ENCODE data around the gene NSUN7.
"Not testable (repeated sequence)": the region's sequence is repeated elsewhere in the genome, so short reads cannot be mapped to it uniquely, and the experiment has no call there.

The NSUN7 gene

DNA sequence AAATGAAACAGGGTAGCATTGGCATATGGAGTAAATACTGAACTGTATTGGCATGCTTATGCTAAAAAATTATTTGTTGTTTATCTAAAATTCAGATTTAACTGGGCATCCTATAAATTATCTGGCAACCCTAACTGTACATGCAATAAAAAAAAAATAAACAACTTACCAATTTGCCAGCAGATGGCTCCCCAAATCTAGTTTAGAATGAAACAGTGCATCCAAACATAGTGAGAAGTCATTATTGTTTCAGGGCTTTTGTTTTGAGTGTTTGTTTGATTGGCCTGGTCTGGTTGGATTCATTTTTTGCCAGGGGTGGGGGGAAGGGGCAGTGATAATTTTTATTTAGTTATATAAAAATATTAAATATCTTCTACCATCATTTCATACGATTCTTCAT, 12.8 kb upstream of the NSUN7 start:
- no peak for DNase-seq

DNA sequence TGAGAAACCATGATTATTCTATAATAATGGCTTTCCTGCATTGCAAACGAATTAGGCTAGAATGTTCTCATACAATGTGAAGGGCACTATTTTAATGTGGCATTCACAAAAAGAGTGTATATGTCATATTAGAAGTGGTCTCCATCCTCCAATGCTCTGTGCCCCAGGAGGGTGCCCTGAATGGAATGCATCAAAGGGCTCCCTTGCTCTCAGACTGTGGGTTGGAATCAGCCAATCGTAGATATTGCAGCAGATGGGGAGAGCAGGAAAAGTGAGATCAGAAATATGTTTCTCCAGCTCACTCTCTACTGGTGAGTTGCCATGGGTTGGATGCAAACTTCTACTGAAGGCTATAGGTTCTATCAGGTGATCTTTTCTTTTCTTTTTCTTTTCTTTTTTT, 11.9 kb upstream of the NSUN7 start:
- no peak for DNase-seq

DNA sequence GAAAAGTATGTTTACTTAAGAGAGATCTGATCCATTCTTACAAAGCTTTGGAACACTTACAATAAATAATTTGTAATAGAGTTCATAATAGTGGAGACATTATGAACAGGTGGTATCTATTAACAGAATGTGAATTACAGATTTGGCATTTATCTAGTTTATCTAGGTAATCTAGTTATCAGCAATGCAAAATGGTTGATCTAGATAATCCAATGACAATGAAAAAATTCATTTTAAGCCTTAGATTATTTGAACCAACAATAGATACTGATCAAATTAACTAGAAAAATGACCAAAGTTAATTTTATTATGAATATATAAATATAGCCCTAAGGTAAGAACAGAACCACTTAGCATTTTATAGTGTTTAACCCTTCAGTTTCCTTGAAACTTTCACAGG, 10.4 kb upstream of the NSUN7 start:
- DNase-seq = no peak

DNA sequence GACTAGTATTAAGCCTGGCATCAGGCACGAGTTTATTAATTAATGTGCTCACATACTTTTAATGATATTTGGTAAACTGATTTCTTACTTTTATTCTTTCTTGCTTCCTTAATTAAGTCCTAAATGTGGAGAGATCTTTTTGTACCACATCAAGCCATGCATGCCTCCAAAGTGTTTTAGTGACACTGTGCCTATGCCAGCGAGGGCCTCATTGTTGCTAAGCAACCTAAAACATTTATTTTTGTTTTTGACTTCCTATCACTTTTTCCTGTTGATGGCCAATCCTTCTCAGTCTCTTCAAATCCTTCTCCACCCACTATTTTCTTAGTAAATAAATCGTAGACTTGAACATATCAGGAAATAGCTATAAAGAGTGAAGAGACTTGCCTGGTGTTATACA, 5.5 kb upstream of the NSUN7 start:
- DNase-seq = no peak

DNA sequence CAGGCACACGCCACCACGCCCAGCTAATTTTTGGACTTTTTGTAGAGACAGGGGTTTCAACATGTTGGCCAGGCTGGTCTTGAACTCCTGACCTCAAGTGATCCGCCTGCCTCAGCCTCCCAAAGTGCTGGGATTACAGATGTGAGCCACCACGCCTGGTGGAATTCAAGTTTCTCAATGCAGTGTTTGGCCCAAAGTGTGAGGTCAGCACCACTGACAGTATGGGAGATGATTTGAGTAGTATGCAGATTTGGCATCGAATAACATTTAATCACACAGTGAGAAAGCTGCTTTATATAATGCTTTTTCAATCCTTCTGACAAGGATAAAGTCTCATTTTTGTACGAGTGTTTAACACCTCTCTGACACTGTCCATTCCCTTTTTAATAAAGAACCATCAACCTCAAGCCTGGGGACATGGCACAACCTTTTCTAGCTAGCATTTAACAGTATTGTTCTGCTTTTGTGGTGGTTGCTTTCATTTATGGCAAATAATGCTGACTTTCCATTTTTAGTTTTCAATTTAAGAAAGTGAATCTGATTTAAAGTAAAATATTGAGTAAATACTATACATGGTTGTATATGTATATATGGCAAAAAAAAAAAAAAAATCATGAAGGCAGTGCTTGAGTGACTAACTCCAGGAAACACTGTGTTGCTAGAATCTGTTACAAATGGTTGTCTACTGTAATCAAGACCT, 4.3 kb upstream of the NSUN7 start:
- DNase-seq = no peak

DNA sequence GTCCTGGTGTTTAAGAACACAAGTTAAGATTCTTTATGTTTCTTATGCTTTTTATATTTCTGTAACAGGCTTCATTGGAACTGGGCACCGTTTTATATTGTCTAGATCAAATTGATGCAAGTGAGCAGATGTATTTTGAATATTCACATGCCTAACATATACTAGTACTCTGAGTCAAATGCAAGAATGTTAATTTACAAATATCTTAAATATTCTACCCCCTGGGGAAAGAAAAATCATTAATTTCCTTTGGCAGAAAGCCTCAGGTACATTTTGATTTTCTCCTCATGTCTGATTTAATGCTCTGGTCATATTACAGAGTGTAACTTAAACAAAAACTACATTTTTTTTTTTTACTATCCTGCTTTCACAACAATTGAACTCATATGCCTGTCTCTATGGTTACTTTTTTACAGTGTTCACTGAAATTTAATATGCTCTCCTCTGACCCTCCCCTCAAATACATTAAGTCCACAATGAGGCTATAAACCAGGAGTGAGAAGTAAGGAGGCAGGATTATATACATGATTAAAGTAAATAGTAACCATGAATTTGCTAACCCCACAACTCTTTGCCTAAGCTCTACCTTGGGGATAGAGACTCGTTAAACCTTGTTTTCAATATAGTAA, 2.4 kb upstream of the NSUN7 start:
- DNase-seq = no peak

DNA sequence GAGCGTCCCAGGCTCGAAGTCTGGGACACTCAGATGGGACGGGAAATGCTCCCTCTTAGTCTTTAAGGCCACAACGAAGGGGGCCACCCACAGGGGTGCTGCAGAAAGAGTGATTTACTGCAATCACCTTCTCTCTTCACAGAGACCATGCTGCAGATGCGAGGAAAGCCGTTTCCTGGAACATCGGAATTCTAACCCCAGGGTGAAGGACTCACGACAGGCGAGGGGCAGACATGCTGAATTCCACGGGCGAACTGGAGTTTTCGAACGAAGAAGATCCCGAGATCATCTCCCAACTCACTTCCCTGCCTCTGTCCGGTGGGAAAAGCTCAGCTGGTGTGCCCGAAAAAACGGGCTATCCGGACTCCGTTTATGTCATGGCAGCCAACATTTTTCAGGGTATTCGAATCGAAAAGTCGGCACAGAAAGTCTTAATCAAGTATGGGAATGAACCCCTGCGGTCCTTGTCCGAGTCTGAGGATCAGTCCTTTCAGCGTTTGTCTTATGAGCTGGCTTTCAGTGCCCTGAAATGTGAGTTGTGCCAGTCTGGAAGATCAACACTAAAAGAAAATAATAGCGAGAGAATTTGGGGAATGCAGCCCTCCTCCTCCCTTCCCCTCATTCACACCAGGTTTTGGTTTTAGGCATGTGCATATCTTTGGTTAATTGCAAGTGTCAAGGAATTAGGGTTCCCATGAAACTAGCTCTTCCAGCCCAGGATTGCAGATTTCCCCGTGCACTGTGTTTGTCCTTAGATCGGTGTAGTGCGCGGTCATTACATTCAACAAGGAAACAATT, 905 bp downstream of the NSUN7 start:
- no peak for DNase-seq

DNA sequence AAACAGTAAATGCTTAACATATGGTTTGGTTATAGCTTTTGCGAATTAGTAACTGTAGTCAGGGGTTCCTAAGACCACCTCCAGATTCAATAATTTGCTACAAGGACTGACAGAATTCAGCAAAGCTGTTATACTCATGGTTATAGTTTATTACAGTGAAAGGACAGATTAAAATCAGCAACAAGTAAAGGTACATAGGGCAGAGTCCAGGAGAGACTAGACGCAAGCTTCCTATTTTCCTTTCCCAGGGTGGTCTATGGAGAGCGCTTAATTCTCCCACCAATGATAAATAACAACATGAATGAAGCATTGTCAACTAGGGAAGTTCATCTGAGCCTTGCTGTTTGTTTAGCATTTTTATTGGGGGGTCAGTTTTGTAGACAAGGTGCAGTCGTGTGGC, 5.9 kb downstream of the NSUN7 start:
- no peak for DNase-seq

DNA sequence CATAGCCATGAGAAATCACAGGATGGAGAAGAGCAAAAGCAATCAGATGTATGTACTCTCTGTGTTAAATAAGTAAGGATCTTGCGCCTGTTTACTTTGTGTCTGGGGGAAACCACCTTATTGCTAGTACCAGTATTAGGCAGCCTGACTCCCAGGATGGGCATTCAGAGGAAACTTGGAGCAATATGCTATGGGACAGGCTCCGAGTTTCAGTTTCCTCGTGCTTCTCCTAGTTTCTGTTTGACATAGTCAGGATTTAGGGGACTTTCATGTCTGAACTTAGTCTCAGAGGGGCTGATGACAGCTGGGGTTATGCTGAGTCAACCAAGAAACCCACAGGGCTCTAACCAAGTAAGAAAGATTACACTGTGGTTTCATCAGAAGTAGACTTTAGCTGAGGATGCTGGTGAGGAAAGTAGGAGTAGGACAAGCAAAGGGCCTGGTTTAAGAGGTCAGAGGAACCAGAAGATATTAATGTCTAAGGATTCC, 13.5 kb downstream of the NSUN7 start:
- no peak for DNase-seq

DNA sequence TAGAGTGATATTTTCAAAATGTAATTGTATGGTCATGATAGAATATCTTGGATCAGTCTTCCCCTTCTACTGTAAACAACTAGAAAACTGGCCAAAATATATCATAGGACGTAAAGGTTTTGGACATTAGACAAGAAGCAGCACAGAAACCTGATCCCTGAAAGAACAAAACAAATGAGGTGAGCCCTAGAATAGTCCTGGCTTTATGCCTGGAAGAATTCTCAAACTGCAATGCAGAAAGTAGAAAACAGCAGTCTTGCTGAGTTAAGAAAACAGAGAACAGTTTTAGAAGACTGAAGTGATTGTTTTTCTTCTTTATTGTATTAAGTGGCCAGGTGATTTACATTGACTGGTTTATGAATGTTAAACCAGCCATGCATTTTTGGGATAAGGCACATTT, 19.5 kb downstream of the NSUN7 start:
- no peak for DNase-seq

DNA sequence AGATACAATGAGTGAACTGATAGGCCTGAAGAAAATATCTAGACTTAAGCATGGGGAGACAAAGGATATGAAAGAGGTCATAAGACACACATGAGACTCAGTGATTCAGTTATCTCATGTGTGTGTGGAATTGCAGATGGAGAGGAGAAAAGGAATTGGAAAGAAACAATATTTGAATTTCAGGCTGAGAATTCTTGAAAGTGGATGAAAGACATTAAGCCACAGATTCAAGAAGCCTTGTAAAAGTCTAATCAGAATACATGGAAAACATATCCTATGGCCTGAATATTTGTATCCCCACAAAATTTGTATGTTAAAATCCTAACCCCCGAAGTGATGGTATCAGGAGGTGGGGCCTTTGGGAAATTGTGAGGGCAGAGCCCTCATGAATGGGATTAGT, 28.3 kb downstream of the NSUN7 start:
- no peak for DNase-seq

DNA sequence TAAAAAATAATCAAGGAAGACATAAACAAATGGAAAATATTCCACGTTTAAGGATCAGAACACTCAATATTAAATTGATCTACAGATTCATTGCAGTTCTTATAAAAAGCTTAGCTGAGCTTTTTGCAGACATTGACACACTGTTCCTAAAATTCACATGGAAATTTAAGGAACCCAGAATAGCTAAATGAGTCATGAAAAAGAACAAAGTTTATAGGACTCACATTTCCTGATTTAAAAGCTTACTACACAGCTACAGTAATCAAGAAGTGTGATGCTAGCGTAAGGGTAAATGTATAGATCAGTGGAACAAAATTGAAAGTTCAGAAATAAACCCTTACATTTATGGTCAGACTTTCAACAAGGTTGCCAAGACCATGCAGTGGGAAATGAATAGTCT, 33.1 kb downstream of the NSUN7 start:
- no peak for DNase-seq

DNA sequence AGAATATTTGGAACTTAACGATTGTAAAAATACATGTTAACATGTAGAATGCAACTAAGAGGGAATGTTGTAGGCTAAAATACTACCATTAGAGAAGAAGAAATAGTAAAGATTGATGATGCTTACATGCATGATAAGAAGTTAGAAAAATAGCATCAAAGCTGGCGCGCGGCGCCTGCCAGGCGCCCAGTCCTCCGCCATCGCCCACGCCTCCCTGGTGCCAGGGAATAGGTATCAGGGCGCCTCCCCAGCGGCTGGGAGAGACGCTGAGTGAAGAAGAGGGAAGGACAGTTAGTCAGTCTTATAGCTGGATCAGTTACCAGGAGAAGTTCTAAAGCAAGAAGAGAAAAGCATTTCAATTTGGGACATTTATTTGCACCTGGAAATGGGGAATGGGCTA, 36.0 kb downstream of the NSUN7 start:
- DNase-seq = no peak

DNA sequence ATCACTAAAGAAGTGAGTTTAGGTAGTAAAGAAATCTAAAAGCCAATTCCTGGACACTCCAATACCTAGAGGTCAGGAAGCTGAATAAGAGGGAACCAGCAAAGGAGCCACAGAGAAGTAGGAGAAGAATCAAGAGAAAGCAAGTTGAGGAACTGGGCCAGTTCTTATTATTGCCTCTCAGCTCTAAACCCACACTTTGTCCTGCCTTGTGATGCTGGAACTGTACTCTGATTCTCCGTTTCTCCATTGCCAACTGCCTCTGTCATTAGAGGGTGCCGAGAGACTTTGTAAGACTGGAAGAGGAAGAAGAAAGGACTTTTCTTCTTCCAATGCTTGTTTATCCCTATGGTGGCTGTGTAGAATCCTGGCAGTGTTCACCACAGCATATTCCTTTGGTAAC, 38.6 kb downstream of the NSUN7 start:
- no peak for DNase-seq

DNA sequence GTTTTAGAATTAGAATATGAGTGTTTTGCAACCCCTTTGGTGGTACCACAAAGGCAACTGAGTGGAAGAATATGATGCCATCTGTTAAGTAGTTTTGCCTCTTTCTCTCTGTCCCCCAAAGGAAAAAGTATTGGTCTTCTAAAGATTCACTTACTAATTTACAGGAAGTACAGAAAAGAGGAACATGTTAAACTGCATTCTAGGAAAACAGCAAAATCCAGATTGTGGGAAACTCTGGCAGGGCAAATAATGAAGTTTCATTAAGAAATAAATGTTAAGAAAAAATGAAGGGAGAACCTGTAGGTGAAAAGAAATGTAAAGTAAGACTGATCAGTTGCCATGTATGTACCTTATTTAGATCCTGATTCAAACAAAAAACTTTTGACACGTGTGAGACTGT, 39.3 kb downstream of the NSUN7 start:
- DNase-seq = no peak

DNA sequence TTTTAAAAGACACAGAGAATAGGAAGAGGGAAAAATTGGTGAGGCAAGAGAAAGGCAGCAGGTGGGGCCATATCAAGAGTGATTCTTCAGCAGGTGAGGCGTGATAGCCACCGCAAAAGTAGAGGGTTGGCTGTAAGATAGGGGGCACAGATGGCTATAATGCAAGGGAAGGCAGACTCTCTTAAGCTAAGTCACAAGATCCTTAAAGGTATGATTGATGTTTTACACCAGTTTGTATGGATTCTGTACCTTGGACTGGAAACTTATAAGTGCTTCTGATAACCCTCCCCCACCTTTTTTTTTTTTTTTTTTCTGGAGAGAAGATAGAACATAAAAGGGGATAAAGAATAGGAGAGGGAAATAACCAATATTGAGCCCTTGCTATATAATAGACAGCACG, 40.0 kb downstream of the NSUN7 start:
- DNase-seq = no peak

DNA sequence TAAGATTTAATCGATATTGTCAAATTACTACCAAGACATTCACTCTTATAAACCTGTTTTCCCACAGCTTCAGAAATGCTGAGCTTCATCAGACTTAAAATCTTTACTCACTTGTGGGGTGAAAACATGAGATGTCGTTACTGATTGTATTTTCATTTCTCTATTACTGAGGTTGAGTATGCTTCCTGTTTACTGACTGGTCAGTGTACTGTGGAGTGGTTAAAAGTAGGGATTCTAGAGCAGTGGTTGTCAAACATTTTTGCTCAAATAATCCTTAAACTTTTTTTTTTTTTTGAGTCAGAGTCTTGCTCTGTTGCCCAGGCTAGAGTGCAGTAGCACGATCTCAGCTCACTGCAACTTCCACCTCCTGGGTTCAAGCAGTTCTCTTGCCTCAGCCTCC, 50.3 kb downstream of the NSUN7 start:
- DNase-seq = no peak

DNA sequence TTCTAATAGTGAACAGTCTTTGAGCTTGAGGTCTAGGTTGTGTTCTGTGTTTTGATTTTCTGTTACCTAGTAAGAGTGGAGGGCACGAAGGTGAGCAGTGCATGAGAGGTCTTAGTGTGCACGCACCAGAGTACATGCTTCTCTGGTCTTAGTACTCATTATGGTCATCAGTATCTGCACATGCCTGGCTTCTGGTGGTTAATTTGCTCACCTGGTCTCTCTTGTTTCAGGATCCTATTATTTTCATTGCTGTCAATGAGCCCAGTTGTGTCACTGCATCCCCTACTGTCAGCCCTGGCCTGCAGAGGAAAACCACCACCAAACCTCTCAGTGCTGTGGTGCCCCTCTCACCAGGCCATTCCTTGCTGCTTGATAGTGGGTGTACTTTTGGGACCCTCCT, 54.8 kb downstream of the NSUN7 start:
- no peak for DNase-seq

DNA sequence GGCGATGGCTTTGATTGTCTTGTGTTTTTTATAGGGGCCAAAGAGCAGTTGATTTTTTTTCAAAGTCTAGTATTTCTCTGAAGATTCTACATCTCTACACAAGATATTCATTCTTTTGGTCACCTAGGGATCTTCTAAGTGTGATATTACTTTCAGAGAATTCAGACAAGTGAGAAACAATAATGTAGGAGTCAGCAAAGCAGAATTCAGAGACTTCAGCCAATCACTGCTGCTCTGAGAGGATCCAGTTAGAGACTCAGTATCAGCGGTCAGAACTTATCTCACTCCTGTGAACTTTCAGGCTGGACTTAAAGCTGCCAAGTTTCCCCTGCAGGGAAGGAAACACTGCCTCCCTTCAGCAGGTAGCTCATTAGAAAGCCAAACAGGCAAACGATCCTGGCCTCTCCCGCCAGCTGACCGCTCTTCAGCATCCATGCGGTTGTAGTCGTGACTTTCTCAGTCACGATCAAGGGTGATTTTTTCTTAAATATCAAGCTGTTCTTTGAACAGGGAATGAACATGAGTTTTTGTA, 59.2 kb downstream of the NSUN7 start:
- DNase-seq = no peak

DNA sequence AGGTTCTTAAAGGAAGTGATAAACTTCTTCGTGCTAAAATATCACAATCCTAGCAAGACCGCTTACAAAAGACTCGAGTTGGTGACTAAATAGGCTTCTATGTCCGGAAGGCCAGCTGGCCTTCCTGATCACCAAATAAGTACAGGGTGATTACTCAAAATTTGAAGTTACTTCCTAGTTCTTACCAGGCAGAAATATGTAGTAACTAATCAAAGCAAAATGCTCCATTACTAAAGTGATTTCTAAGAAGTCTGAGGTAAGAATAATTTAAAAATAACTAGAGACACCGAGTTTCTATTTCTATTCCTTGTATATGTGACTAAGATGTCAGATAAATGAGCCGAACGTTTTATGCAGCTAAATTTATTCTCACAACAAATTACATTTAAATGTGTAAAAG, 62.2 kb downstream of the NSUN7 start:
- no peak for DNase-seq

DNA sequence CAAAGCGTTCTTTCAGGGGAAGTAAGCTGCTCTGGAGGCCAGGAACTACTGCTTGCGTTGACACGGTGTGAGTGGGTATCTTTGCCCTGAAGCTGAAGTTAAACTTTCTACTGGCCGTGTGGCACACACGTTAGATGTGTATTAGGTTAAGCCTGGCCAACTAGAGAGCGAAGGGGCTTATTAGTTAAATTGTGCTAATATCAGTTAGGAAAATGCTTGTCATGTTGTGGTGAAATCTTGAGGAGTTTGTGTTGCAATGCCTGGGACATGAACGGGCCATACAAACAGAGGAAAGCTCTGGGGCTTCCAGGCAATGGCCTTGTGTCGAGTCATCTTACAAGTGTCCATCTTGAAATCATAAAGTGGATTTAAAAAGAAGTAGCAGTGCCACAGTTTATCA, 62.6 kb downstream of the NSUN7 start:
- no peak for DNase-seq

DNA sequence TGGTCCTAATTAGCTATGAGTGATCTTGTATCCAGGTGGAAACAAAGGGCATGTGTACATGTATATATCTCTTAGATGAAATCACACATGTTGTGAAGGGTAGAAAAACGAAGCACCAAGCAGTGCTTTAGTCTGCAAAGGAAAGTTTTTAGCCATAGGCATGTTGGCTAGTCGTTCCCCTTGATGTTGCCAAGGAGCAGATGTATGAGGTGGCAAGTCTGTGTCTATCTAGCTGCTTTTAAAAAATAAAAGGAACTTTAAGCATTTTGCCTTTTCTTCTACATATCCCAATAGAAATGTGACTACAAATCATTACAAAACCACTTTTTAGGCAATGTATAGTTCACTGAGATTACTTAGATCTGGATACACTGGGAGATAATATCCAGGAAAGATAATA, 63.1 kb downstream of the NSUN7 start:
- no peak for DNase-seq

DNA sequence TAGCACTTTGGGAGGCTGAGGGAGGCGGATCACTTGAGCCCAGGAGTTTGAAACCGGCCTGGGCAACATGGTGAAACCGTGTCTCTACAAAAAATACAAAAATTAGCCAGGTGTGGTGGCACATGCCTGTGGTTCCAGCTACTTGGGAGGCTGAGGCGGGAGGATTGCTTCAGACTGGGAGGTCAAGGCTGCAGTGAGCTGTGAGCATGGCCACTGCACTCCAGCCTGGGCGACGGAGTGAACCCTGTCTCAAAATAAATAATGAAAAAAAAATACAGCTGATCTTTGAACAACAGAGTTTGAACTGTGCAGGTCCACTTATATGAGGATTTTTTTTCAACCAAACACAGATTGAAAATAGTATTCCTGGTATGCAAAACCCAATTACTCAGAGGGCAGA, 67.4 kb downstream of the NSUN7 start:
- not testable (repeated sequence) for DNase-seq

DNA sequence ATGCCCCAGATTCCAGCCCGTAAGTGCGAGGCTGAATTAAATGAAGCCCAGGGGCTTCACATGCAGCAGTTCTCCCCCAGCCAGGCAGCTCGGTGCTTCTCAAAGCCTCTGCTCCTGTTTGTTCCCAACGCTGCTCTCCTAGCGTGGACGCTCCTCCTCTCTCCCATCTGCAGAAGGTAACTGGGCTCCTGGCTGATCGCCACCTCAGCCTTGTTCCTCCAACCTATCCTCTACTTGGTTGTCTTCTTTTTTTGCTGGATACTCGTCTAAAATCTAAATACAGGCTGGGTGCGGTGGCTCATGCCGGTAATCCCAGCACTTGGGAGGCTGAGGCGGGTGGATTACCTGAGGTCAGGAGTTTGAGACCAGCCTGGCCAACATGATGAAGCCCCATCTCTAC, 70.3 kb downstream of the NSUN7 start:
- no peak for DNase-seq

Measured in NCI-H510A (cell line).